Left forelimb (tissue), 1 donor: ENCODE results near the gene HSFX4.
A peak's percentile ranks its signal among the peaks of the same experiment; 100 is the strongest.
"Not testable (repeated sequence)": the region's sequence is repeated elsewhere in the genome, so short reads cannot be mapped to it uniquely, and the experiment has no call there.

ENCODE experiments used
- DNase-seq: peaks from one replicate; pipeline ENCODE4 v3.0.0-alpha.2; 2018; ENCODE audit warnings: low spot score

Gene HSFX4

DNA sequence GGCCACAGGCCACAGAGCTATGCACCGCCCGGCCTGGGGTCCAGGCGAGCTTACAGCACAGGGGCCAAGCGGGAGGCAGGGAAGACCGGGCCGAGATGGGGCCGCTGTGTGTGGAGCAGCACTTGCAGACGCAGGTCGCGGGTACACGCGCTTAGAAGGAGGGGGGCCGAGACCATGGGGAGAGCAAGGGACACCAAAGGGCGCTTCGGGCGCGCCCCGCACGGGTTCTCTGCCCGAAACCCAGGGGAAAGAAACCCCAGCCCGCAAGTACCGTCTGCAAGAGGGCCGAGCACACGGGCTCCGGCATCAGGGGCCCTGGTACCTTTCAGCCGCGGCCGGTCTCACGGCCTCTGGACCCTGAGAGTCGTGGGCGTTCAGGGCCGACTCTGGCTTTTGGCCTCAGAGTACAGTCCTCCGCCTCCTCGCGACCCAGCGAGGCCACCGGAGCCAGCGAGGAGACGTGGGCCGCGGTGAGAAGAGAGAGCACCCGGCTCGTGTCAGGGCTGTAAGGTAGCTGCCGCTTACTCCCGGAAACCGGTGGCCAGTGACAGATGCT is 8.6 kb downstream of the HSFX4 start:
- DNase-seq, result no peak

DNA sequence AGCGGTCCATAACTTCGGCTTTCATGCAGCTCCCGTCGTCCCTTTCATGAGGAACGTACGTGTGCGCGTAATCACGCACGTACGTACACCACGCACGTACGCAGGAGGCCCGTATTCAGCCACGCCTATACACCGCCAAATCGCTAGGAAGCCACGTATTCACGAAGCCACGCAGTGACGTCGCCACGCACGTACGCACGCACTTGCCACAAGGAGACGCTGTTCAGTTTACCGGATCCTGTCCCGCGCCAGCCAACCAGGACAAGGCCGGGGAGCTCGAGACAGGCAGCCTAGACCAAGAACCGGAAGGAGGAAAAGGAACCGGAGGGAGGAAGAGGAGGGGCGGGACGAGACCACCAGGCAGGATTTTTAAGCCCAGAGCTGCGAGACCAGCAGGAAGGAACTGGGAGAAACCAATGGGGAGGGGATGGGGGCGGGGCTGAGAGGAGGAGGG is 9.1 kb downstream of the HSFX4 start, which contains the start of gene EOLA2:
EOLA2 (minus strand) TSS at position 65 of the 454 bp plus-strand sequence. CDS start 4,617 bp downstream, outside the sequence.
- no peak for DNase-seq

GRCh38 chrX:149938881-149939654 is 9.7 kb downstream of the HSFX4 start:
- peak; percentile 93 for DNase-seq

GRCh38 chrX:149939655-149939904 is 10.2 kb downstream of the HSFX4 start:
- no peak for DNase-seq

GRCh38 chrX:149939905-149940673 is 10.7 kb downstream of the HSFX4 start:
- peak; percentile 91 for DNase-seq

- not testable (repeated sequence) for DNase-seq
These were observed 11.3 kb downstream of the HSFX4 start for GRCh38 chrX:149940674-149941024.

DNA sequence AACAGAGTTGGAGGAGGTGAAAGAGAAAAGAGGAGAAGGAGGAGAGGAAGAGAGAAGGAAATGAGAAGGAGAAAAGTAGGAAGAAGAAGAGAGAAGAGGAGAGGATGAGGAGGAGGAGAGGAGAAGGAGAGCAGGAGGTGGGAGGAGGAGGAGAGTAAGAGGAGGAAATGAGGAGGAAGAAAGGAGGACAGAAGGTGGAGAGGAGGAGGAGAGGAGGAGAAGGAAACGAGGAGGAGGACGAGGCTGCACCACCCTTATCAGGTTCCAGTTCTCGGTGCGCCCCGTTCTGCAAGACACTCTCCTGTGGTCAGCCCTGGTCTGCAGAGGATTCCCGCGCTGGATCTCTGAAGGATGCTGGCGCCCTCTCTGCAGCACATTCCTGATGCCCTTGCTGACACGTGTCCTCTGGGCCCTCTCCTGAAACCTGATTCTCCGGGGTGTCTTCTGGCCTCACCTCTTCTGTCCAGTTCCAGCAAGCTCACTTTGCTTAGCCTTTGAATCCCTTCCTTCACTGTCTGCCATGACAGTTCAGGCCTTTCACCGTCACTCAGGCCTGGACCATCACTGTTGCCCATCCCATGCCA is 15.8 kb downstream of the HSFX4 start:
- DNase-seq, result not testable (repeated sequence)

DNA sequence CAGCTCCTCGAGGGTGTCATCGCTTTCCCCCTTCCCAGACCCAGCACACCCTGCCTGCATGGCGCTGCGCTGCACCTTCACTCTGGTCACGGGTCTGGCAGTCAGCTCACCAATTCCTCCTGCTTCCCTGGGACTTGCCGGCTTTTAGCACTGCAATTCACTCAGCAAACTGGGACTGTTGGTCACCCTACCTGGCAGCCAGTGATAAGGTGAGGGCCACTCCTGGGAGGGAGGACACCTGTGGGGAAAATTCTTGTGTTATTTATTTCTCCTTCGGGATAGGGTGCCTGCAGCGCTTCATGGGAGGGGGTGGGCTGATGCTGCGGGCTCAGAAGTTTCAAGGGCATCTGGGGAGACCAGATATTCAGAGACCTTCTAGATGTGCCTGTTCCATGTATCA is 16.4 kb downstream of the HSFX4 start:
- DNase-seq, result not testable (repeated sequence)

DNA sequence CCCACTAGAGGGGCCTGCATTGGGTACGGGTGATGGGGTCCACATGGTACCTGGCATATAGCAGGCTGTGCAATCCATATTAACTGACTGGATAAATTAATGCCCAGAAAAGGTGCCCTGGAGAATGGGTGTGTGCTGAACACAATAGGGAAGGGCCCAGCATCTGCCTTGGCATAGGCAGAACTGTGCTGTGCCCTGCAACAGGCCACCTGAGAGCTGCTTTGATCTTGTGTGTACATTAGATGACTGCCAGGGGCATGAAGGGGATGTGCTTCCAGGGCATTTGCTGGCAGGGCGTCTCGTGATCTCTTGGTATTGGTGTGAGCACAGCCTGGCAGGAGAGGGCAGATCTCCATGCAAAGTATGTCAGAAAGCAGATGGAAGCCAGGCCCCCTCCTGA is 17.6 kb downstream of the HSFX4 start:
- not testable (repeated sequence) for DNase-seq

DNA sequence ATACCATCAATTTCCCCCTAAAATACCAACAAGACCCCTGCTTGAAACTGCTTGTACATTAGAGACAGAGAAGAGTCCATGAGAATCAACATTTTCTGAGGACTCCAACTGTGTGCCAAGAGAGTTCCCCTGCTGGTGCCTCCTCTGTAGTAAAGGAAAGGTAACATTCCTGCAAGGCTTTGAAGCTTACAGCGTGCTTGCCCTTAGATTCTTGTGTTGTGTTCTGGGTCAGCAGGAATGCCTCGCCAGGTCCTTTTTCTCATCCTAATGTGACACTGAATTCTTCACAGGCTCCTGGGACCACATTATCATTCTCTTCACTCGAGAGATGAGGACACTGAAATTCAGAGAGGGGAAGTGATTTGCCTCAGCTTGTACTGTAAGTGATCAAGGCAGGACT is 18.6 kb downstream of the HSFX4 start:
- no peak for DNase-seq

- no peak for DNase-seq
These were observed 20.5 kb downstream of the HSFX4 start for GRCh38 chrX:149949743-149950436.

GRCh38 chrX:149950681-149951080 is 21.3 kb downstream of the HSFX4 start:
- no peak for DNase-seq

GRCh38 chrX:149961572-149961971 is 32.2 kb downstream of the HSFX4 start:
- no peak for DNase-seq

DNA sequence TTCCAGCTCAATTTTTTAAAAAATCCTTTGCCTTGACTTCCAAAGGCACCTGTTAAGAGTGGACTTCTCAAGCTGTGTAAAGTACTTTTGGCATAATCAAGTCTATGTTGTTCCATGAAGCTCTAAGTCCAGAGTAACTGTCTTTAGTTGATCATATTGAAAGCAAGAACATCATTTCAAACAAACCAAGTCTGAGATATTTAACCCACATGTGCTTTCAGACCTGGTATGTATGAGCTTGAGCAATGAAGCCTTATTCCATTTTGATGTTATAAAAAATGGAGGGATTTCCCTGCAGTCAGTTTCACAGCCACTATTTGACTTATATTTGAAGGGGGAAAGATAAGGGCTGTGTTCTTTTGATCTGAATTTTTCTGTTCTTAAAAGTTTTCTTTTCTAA is 32.6 kb downstream of the HSFX4 start:
- DNase-seq, result no peak

GRCh38 chrX:149962859-149963757 is 33.7 kb downstream of the HSFX4 start:
- DNase-seq, result no peak

DNA sequence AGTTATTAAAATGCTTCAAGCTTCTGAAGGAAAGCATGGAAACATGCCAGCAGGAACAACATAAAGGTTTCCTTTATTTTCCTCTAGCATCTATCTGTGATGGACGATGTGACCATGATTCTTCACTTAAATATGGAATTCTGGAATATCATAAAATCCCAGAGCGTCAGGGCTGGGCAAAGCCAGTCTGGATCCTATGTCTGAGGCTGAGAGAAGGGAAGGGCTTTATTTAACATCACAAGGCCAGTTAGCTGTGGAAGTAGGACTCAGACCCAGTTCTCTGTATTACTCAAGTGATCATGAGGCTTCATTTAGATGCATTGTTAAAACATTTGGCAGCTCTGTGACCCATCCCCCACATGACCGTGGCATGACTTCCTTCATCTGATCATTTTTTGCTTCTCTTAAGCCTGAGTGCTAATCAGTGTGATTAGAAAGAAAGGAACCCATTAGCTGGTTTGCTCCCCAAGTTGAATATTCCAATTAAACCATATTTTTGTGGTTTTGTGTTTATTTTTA is 49.8 kb downstream of the HSFX4 start:
- DNase-seq, result no peak
